Progenitor cell of endocrine pancreas (in vitro differentiated cells): ENCODE data around the gene GPER1. TPM values are rescaled to one million over a fixed set of nuclear protein-coding genes. Genes with fewer than 3 reads are reported as not detected.
A peak's percentile ranks its signal among the peaks of the same experiment; 100 is the strongest.

Source experiments
- DNase-seq: peaks from one replicate; pipeline ENCODE4 v3.0.0; 2021; ENCODE audit warnings: low spot score; ENCODE audit not compliant: unreplicated experiment
- H3K27ac Mint-ChIP-seq: 2 replicates; pipeline ENCODE4 v1.8.0; 2021; ENCODE audit warnings: mild to moderate bottlenecking, moderate library complexity, mixed read lengths
- H3K27me3 Mint-ChIP-seq: 2 replicates; pipeline ENCODE4 v1.8.0; 2021; ENCODE audit warnings: mixed read lengths
- H3K36me3 Mint-ChIP-seq: 2 replicates; pipeline ENCODE4 v1.8.0; 2022; ENCODE audit warnings: mixed read lengths; ENCODE audit not compliant: insufficient read depth
- H3K4me1 Mint-ChIP-seq: 2 replicates; pipeline ENCODE4 v1.8.0; 2021; ENCODE audit warnings: low read depth, mixed read lengths
- H3K4me3 Mint-ChIP-seq: 2 replicates; pipeline ENCODE4 v1.8.0; 2021; ENCODE audit warnings: low read depth, mild to moderate bottlenecking, moderate library complexity, mixed read lengths
- H3K9me3 Mint-ChIP-seq: 2 replicates; pipeline ENCODE4 v1.8.0; 2021; ENCODE audit warnings: low read depth, mixed read lengths
- total RNA-seq: library from RNA; stranded (reverse); gene quantifications from 2 replicates; pipeline ENCODE4 v1.2.1, GENCODE V29; 2021
- TF ChIP-seq, protein P1 (sequence below): fragments of 200-600 bp; sonication (generic); IDR thresholded peaks from one replicate; pipeline ENCODE4 v1.5.0; 2021; ENCODE audit warnings: antibody characterized with exemption, mild to moderate bottlenecking; ENCODE audit not compliant: unreplicated experiment

The GPER1 gene
- total RNA-seq, 1 donor from 2014 or later = 0.50 TPM

DNA sequence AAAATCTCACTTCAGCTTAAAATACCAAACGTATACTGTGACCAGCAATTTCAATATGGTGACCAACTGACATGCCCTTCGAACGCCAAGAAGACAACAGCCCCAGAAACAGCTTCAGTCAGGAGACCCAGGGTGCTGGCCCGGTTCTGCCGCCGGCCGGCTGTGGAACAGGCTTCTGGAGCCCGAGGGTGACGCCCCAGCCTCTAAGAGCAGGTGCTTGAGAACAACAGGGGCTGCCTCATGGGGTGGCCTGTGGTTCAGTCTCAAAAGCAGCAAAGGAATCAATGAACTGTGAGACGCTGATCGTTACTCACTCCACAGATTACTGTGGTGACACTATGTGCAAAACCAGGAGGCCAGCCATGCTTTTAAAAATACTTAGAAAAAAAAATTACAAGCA is 17.3 kb downstream of the GPER1 start:
- DNase-seq = no peak
- TF ChIP-seq, protein P1, sequence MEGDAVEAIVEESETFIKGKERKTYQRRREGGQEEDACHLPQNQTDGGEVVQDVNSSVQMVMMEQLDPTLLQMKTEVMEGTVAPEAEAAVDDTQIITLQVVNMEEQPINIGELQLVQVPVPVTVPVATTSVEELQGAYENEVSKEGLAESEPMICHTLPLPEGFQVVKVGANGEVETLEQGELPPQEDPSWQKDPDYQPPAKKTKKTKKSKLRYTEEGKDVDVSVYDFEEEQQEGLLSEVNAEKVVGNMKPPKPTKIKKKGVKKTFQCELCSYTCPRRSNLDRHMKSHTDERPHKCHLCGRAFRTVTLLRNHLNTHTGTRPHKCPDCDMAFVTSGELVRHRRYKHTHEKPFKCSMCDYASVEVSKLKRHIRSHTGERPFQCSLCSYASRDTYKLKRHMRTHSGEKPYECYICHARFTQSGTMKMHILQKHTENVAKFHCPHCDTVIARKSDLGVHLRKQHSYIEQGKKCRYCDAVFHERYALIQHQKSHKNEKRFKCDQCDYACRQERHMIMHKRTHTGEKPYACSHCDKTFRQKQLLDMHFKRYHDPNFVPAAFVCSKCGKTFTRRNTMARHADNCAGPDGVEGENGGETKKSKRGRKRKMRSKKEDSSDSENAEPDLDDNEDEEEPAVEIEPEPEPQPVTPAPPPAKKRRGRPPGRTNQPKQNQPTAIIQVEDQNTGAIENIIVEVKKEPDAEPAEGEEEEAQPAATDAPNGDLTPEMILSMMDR = no peak
- no peaks in the 10 kb centered on the region for H3K9me3 Mint-ChIP-seq

DNA sequence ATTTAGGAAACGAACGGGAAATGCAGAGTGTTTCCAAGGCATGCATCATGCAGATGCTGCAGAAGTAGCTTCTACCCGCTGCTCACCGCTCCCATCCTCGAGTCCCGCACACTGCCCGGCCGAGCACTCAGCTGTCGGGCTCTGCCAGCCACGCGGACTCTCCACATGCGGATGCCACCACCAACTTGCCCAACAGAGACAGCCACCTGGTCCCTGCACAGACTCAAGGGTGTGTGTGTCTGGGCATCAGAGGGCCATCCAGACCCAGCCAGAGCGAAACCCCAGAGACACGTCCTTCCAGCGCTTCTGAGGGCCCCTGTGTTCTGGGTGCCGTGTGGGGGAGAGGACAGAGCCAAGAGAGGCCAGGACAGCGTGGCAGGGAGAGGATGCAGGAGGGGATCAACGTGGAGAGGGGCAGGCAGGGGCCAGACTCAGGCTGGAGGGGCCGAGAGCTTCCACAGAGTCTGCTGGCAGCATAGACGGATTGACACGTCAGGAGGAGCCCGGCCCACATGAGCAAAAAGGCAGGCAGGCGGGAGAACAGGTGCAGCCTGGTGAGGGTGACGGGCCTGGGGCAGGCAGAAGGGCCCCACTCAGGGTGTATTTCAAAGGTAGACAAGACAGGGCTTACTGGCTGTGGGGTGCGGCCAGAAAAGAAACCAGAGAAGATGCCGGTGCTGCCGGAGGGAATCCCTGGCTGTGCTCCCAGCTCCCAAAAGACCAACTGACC is 18.3 kb downstream of the GPER1 start:
- H3K36me3 Mint-ChIP-seq = no peaks in the 10 kb centered on the region

More for the DNA sequence above, 17.3 kb downstream of the GPER1 start:
- Mint-ChIP-seq H3K27ac (peak overlapping the region; percentile 56), H3K4me3 (no peak overlapping the region), H3K27me3 (no peaks in the 10 kb centered on the region), H3K36me3 (no peaks in the 10 kb centered on the region), H3K4me1 (peaks cover 21% of the 10 kb centered on the region)

DNA sequence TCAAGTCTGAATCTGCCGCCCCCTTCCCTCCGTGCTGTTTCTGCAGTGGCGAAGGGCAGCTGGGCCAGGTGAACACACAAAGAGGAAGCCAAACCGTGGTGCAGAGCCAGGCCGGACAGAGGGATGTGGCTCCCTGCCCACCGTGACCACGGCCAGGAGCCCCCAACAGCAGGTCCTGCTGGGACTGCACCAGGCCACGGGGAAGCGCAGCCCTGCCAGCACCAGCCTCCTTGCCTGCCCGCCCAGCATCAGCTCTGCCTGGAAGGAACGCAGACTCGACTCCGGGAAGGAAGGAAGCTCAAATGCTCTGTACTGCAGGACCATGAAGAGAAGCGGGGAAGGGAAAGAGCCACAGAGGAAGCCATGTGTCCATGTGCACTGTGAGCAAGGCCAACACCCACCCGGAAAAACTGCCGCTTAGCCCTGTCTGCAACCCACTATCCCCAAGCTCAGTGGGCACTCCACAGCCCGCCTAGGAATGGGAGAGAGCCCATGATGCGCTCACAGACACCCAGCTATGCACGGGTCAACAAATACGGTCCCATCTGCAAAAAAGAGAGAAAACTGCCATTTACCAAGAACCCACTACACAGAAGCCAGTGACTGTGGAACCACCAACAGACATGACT is 19.0 kb downstream of the GPER1 start:
- H3K27ac Mint-ChIP-seq = no peak overlapping the region

More for the DNA sequence above, 18.3 kb downstream of the GPER1 start:
- Mint-ChIP-seq H3K4me3 (no peak overlapping the region), H3K9me3 (no peaks in the 10 kb centered on the region), H3K4me1 (peaks cover 19% of the 10 kb centered on the region), H3K27me3 (no peaks in the 10 kb centered on the region), H3K27ac (no peak overlapping the region)
- TF ChIP-seq, protein P1 = no peak
- no peak for DNase-seq

DNA sequence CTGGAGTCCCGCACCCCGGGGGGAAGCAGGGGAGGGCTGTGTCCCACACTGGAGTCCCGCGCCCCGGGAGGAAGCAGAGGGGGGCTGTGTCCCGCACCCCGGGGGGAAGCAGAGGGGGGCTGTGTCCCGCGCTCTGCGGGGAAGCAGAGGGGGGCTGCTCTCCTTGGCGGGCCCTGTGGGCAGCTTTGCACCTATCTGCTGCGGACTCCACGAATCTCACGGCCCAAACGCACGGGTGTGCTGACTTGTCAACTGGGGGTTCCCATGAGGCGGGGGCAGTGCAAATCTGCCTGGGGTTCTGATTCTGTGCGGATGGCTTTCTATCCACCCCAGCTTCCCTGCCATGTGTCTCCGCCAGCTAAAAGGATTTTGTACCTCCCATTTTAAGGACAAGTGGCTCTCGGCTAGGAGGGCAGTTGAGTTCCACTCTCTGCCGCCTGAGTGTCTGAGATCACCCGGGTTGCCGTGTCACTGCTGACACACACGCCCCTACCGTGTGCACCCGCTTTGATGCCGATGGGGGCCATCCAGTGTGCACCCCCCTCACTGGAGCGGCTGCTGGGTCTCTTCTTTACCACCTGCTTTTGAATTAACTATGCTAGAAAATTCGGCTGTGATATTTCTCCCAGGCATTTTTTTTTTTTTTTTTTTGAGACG is 20.5 kb downstream of the GPER1 start:
- Mint-ChIP-seq H3K27ac (no peak overlapping the region), H3K4me3 (no peak overlapping the region)

More for the DNA sequence above, 19.0 kb downstream of the GPER1 start:
- no peak for DNase-seq
- peaks cover 15% of the 10 kb centered on the region for H3K4me1 Mint-ChIP-seq
- no peaks in the 10 kb centered on the region for H3K27me3 Mint-ChIP-seq
- H3K9me3 Mint-ChIP-seq = no peaks in the 10 kb centered on the region
- TF ChIP-seq, protein P1 = no peak
- no peaks in the 10 kb centered on the region for H3K36me3 Mint-ChIP-seq
- H3K4me3 Mint-ChIP-seq = no peak overlapping the region

More for the DNA sequence above, 20.5 kb downstream of the GPER1 start:
- DNase-seq = no peak
- H3K27me3 Mint-ChIP-seq = no peaks in the 10 kb centered on the region
- peaks cover 7% of the 10 kb centered on the region for H3K4me1 Mint-ChIP-seq
- TF ChIP-seq, protein P1 = no peak
- H3K9me3 Mint-ChIP-seq = no peaks in the 10 kb centered on the region
- H3K36me3 Mint-ChIP-seq = no peaks in the 10 kb centered on the region
